ENCODE measurements around the gene DPYSL3.
"Not testable (repeated sequence)": the region's sequence is repeated elsewhere in the genome, so short reads cannot be mapped to it uniquely, and the experiment has no call there.

Gene DPYSL3

GRCh38 chr5:147509710-147510651, at the start of gene DPYSL3:
TSS of gene DPYSL3 (minus strand) at chr5:147510068. CDS start at chr5:147509858, 210 bp downstream.
- H3K9me3 Mint-ChIP-seq: no peaks in the 10 kb centered on the region
- H3K4me1 Mint-ChIP-seq: peaks cover 24% of the 10 kb centered on the region
- peaks cover 41% of the 10 kb centered on the region for H3K27me3 Mint-ChIP-seq (ENCODE audit: low read depth)
- H3K27ac Mint-ChIP-seq: peak within 1 kb of the TSS in 2 of 3 experiments; percentile 49 to 54
- H3K36me3 Mint-ChIP-seq (ENCODE audit: low read depth): no peaks in the 10 kb centered on the region
- peak; percentile 30 to 44 (median 32) for TF ChIP-seq CTCF (IDR thresholded peaks at IDR 0.05; ENCODE audit: unreplicated experiment in 3 of 3)
- H3K4me3 Mint-ChIP-seq: peak within 1 kb of the TSS; percentile 76 to 94 (median 88)

- Mint-ChIP-seq H3K27ac (peak overlapping the region in 2 of 3 experiments; percentile 10 to 26), H3K4me1 (peaks cover 37% of the 10 kb centered on the region), H3K27me3 (ENCODE audit: low read depth) (no peaks in the 10 kb centered on the region), H3K36me3 (ENCODE audit: low read depth) (no peaks in the 10 kb centered on the region), H3K9me3 (no peaks in the 10 kb centered on the region), H3K4me3 (no peak overlapping the region)
- peak; percentile 32 to 42 (median 35) for TF ChIP-seq CTCF (IDR thresholded peaks at IDR 0.05; ENCODE audit: unreplicated experiment in 3 of 3)
Observed at GRCh38 chr5:147558826-147559225, 49.0 kb upstream of the DPYSL3 start.

GRCh38 chr5:147557876-147558745, 48.2 kb upstream of the DPYSL3 start:
- no peaks in the 10 kb centered on the region for H3K27me3 Mint-ChIP-seq (ENCODE audit: low read depth)
- H3K36me3 Mint-ChIP-seq (ENCODE audit: low read depth): no peaks in the 10 kb centered on the region
- peak overlapping the region in 1 of 3 experiments; percentile 37 for H3K27ac Mint-ChIP-seq
- H3K9me3 Mint-ChIP-seq: no peaks in the 10 kb centered on the region
- no peak for TF ChIP-seq CTCF (IDR thresholded peaks at IDR 0.05; ENCODE audit: unreplicated experiment in 3 of 3)
- H3K4me1 Mint-ChIP-seq: peaks cover 39% of the 10 kb centered on the region
- no peak overlapping the region for H3K4me3 Mint-ChIP-seq

GRCh38 chr5:147555176-147555575, 45.3 kb upstream of the DPYSL3 start:
- Mint-ChIP-seq H3K36me3 (ENCODE audit: low read depth) (no peaks in the 10 kb centered on the region), H3K9me3 (peaks cover 2% of the 10 kb centered on the region), H3K27me3 (ENCODE audit: low read depth) (no peaks in the 10 kb centered on the region), H3K27ac (peak overlapping the region; percentile 82 to 99 (median 92)), H3K4me1 (peaks cover 30% of the 10 kb centered on the region), H3K4me3 (peak overlapping the region in 1 of 3 experiments; percentile 63)
- TF ChIP-seq CTCF (IDR thresholded peaks at IDR 0.05; ENCODE audit: unreplicated experiment in 3 of 3): no peak

- H3K4me1 Mint-ChIP-seq: peaks cover 30% of the 10 kb centered on the region
- no peak for TF ChIP-seq CTCF (IDR thresholded peaks at IDR 0.05; ENCODE audit: unreplicated experiment in 3 of 3)
- no peaks in the 10 kb centered on the region for H3K36me3 Mint-ChIP-seq (ENCODE audit: low read depth)
- peaks cover 2% of the 10 kb centered on the region for H3K9me3 Mint-ChIP-seq
- H3K4me3 Mint-ChIP-seq: peak overlapping the region in 2 of 3 experiments; percentile 29 to 63
- peak overlapping the region; percentile 82 to 99 (median 92) for H3K27ac Mint-ChIP-seq
- no peaks in the 10 kb centered on the region for H3K27me3 Mint-ChIP-seq (ENCODE audit: low read depth)
Observed at GRCh38 chr5:147554261-147554817, 44.5 kb upstream of the DPYSL3 start.

- not testable (repeated sequence) for H3K36me3 Mint-ChIP-seq (ENCODE audit: low read depth); H3K27me3 Mint-ChIP-seq (ENCODE audit: low read depth); H3K9me3 Mint-ChIP-seq
- Mint-ChIP-seq H3K27ac (peak overlapping the region; percentile 82 to 99 (median 92)), H3K4me1 (peaks cover 28% of the 10 kb centered on the region), H3K4me3 (peak overlapping the region in 2 of 3 experiments; percentile 29 to 63)
Observed at GRCh38 chr5:147553817-147554216, 43.9 kb upstream of the DPYSL3 start.
